GM12878 (cell line): ENCODE measurements around the gene KRT73.

Experiments
- HDAC6 ChIP-seq: fragments of 200-600 bp; sonication (generic); IDR thresholded peaks from one replicate; pipeline ENCODE4 v1.8.0; 2017; ENCODE audit warnings: antibody characterized with exemption; ENCODE audit not compliant: unreplicated experiment
- PBX3 ChIP-seq: IDR thresholded peaks from 2 replicates; pipeline ENCODE4 v1.6.1; 2011; ENCODE audit warnings: mild to moderate bottlenecking, low read depth, low read length, moderate library complexity; ENCODE audit not compliant: insufficient replicate concordance
- RFX5 ChIP-seq: IDR thresholded peaks from 2 replicates; pipeline ENCODE4 v1.6.1; 2011; ENCODE audit warnings: low read depth, low read length, improper control_type of control experiment
- ZSCAN29 ChIP-seq: fragments of 450-650 bp; IDR thresholded peaks from 2 replicates; pipeline ENCODE4 v1.6.1; 2017; ENCODE audit warnings: mild to moderate bottlenecking, moderate library complexity

GRCh38 chr12:52611080-52611468, 7.3 kb downstream of the KRT73 start:
- no peak for TF ChIP-seq ZSCAN29
- TF ChIP-seq RFX5, result no peak
- no peak for TF ChIP-seq HDAC6
- TF ChIP-seq PBX3, result no peak
